Loucy (cell line): Measurements from ENCODE around the gene GPR75.

ENCODE experiments used
- H2AFZ ChIP-seq: fragments of 200-600 bp; sonication (generic); 2 replicates; pipeline ENCODE4 v1.6.0; 2016; ENCODE audit warnings: antibody characterized with exemption, mild to moderate bottlenecking, low read length, moderate library complexity
- H3F3A ChIP-seq: fragments of 200-600 bp; 2 replicates; pipeline ENCODE4 v1.6.0; 2016; ENCODE audit warnings: antibody characterized with exemption, low read depth, mild to moderate bottlenecking
- H3K27me3 ChIP-seq: fragments of 200-600 bp; sonication (generic); 2 replicates; pipeline ENCODE4 v1.6.1; 2014; ENCODE audit warnings: low read length, mild to moderate bottlenecking; ENCODE audit not compliant: insufficient read depth, poor library complexity, severe bottlenecking
- H3K36me3 ChIP-seq: fragments of 200-600 bp; sonication (generic); 2 replicates; pipeline ENCODE4 v1.6.1; 2016; ENCODE audit warnings: low read length; ENCODE audit not compliant: insufficient read depth
- H3K4me1 ChIP-seq: fragments of 200-600 bp; sonication (generic); 2 replicates; pipeline ENCODE4 v1.5.1; 2014; ENCODE audit warnings: low read length, mild to moderate bottlenecking; ENCODE audit not compliant: insufficient read depth, poor library complexity, severe bottlenecking
- H3K4me2 ChIP-seq: fragments of 200-600 bp; sonication (generic); 2 replicates; pipeline ENCODE4 v1.6.0; 2014; ENCODE audit warnings: antibody characterized with exemption, low read length, low read depth, mild to moderate bottlenecking; ENCODE audit not compliant: poor library complexity, severe bottlenecking
- H3K4me3 ChIP-seq: fragments of 200-600 bp; sonication (generic); 2 replicates; pipeline ENCODE4 v1.5.1; 2014; ENCODE audit warnings: low read length, mild to moderate bottlenecking, mixed read lengths; ENCODE audit not compliant: poor library complexity, severe bottlenecking
- H3K79me2 ChIP-seq: fragments of 200-600 bp; sonication (generic); 2 replicates; pipeline ENCODE4 v1.6.1; 2014; ENCODE audit warnings: low read length; ENCODE audit not compliant: insufficient read depth
- H3K9ac ChIP-seq: fragments of 200-600 bp; sonication (generic); 2 replicates; pipeline ENCODE4 v1.6.0; 2014; ENCODE audit warnings: mild to moderate bottlenecking, low read depth, low read length, moderate library complexity; ENCODE audit not compliant: poor library complexity, severe bottlenecking
- H3K9me2 ChIP-seq: fragments of 200-600 bp; sonication (generic); replicated peaks from 2 replicates; pipeline ENCODE4 v1.6.1; 2016; ENCODE audit warnings: low read depth, low read length, mixed read lengths
- H3K9me3 ChIP-seq: fragments of 200-600 bp; sonication (generic); 2 replicates; pipeline ENCODE4 v1.6.1; 2014; ENCODE audit warnings: mild to moderate bottlenecking, antibody characterized with exemption, low read length, low read depth; ENCODE audit not compliant: insufficient read depth
- H4K20me1 ChIP-seq: fragments of 200-600 bp; sonication (generic); 2 replicates; pipeline ENCODE4 v1.6.0; 2014; ENCODE audit warnings: antibody characterized with exemption, low read length, mild to moderate bottlenecking; ENCODE audit not compliant: insufficient read depth, poor library complexity, severe bottlenecking
- CTCF ChIP-seq: fragments of 200-600 bp; sonication (generic); conservative IDR thresholded peaks from 2 replicates; pipeline ENCODE4 v1.5.1; 2014; ENCODE audit warnings: mild to moderate bottlenecking, antibody characterized with exemption, low read length
- EZH2phosphoT487 ChIP-seq: fragments of 200-600 bp; IDR thresholded peaks from 2 replicates; pipeline ENCODE4 v1.6.1; 2018; ENCODE audit warnings: antibody characterized with exemption, mild to moderate bottlenecking, moderate library complexity, borderline replicate concordance

GPR75 gene

GRCh38 chr2:53903011-53903410 lies 43.2 kb upstream of the GPR75 start:
- Histone ChIP-seq H3K4me1 (no peaks in the 10 kb centered on the region), H3K4me3 (no peak overlapping the region), H3K9me2 (no peaks in the 10 kb centered on the region), H3K4me2 (no peak overlapping the region), H4K20me1 (no peaks in the 10 kb centered on the region), H3K9me3 (no peaks in the 10 kb centered on the region), H3K27me3 (no peaks in the 10 kb centered on the region), H3K79me2 (no peaks in the 10 kb centered on the region), H3K36me3 (peaks cover 91% of the 10 kb centered on the region), H3K9ac (no peak overlapping the region), H2AFZ (no peak overlapping the region), H3F3A (no peaks in the 10 kb centered on the region)
- TF ChIP-seq CTCF, result no peak
- TF ChIP-seq EZH2phosphoT487, result no peak

- no peaks in the 10 kb centered on the region for H3K9me3 ChIP-seq
- no peaks in the 10 kb centered on the region for H3K9me2 ChIP-seq
- no peak overlapping the region for H3K9ac ChIP-seq
- TF ChIP-seq CTCF, result no peak
- TF ChIP-seq EZH2phosphoT487, result no peak
- H3F3A ChIP-seq, result no peaks in the 10 kb centered on the region
- no peaks in the 10 kb centered on the region for H3K79me2 ChIP-seq
- no peaks in the 10 kb centered on the region for H3K4me1 ChIP-seq
- H3K4me2 ChIP-seq, result no peak overlapping the region
- H2AFZ ChIP-seq, result no peak overlapping the region
- no peaks in the 10 kb centered on the region for H3K27me3 ChIP-seq
- H4K20me1 ChIP-seq, result no peaks in the 10 kb centered on the region
- peaks cover 89% of the 10 kb centered on the region for H3K36me3 ChIP-seq
- H3K4me3 ChIP-seq, result no peak overlapping the region
Measured at GRCh38 chr2:53901192-53901591, 41.4 kb upstream of the GPR75 start.

- Histone ChIP-seq H3K9me2 (no peaks in the 10 kb centered on the region), H3F3A (no peaks in the 10 kb centered on the region), H3K4me3 (no peak overlapping the region), H3K4me1 (no peaks in the 10 kb centered on the region), H4K20me1 (no peaks in the 10 kb centered on the region), H2AFZ (no peak overlapping the region), H3K9ac (no peak overlapping the region), H3K36me3 (peaks cover 90% of the 10 kb centered on the region), H3K79me2 (no peaks in the 10 kb centered on the region), H3K9me3 (no peaks in the 10 kb centered on the region), H3K27me3 (no peaks in the 10 kb centered on the region), H3K4me2 (no peak overlapping the region)
- TF ChIP-seq EZH2phosphoT487, result no peak
- no peak for TF ChIP-seq CTCF
Measured at GRCh38 chr2:53896864-53897263, 37.1 kb upstream of the GPR75 start.
